GM10248 (cell line): ENCODE data around the gene ACTL10.

ENCODE experiments used
- CTCF ChIA-PET: fragments of 300-600 bp; sonication (Branson Sonifier 250); formaldehyde crosslinking; extraction: SDS; loops from one replicate; lab custom pipeline; 2021; ENCODE audit warnings: antibody characterized with exemption; lab: Yijun Ruan, JAX
- POLR2A ChIA-PET: fragments of 350-650 bp; sonication (Branson Sonifier 250); formaldehyde crosslinking; extraction: SDS; loops from one replicate; lab custom pipeline; 2020; ENCODE audit warnings: antibody characterized with exemption; lab: Yijun Ruan, JAX
- DNase-seq: peaks from one replicate; pipeline ENCODE4 v3.0.0; 2012; ENCODE audit errors: extremely low spot score
- CTCF ChIP-seq: IDR thresholded peaks from 2 replicates; pipeline ENCODE4 v1.5.1; 2012; ENCODE audit warnings: mild to moderate bottlenecking, low read depth; ENCODE audit errors: extremely low read depth, missing control alignments, control extremely low read depth

ACTL10 gene

GRCh38 chr20:33684533-33685327, 18.0 kb downstream of the ACTL10 start:
- POLR2A ChIA-PET = interaction anchor here (0.6 to 1.3 kb wide), 2 partner anchors 18 to 22 kb away, joined by 3 read pairs; partner anchors contain the start of gene ACTL10
- CTCF ChIA-PET = interaction anchor here (0.9 to 2.4 kb wide), 8 partner anchors 10 to 107 kb away, joined by 3 to 22 read pairs (median 4); partner anchors contain the start of gene ACTL10
- no peak for DNase-seq
- TF ChIP-seq CTCF = no peak

- ChIA-PET POLR2A (interaction anchor here (0.5 to 1.3 kb wide), 3 partner anchors 19 to 427 kb away, joined by 3 to 6 read pairs (median 3); partner anchors contain the start of gene ACTL10), CTCF (interaction anchor here (0.9 to 2.4 kb wide), 8 partner anchors 10 to 107 kb away, joined by 3 to 22 read pairs (median 4); partner anchors contain the start of gene ACTL10)
- TF ChIP-seq CTCF = no peak
- peak; percentile 78 for DNase-seq
Measured at GRCh38 chr20:33685328-33686099, 18.8 kb downstream of the ACTL10 start.

GRCh38 chr20:33686100-33686983, 19.6 kb downstream of the ACTL10 start, which contains the start of gene E2F1:
Gene E2F1, minus strand, starts transcription at chr20:33686385. Its CDS starts 121 bp downstream, at chr20:33686264.
- TF ChIP-seq CTCF = peak; percentile 2
- DNase-seq = peak; percentile 99
- CTCF ChIA-PET = interaction anchor here (1.0 to 2.4 kb wide), 3 partner anchors 16 to 46 kb away, joined by 3 to 22 read pairs (median 4); partner anchors contain the start of gene ACTL10
- POLR2A ChIA-PET = no interaction called here

GRCh38 chr20:33686984-33687366, 20.2 kb downstream of the ACTL10 start:
- TF ChIP-seq CTCF = no peak
- ChIA-PET POLR2A (no interaction called here), CTCF (interaction anchor here (1.3 to 1.5 kb wide), 2 partner anchors 19 to 45 kb away, joined by 4 read pairs; partner anchors contain the start of gene ZNF341)
- no peak for DNase-seq

- POLR2A ChIA-PET = no interaction called here
- CTCF ChIA-PET = interaction anchor here (1.0 to 1.5 kb wide), 3 partner anchors 9 to 45 kb away, joined by 3 to 4 read pairs (median 4); partner anchors contain the start of gene ZNF341
- DNase-seq = no peak
- TF ChIP-seq CTCF = no peak
Measured at GRCh38 chr20:33687370-33687915, 20.7 kb downstream of the ACTL10 start.
